Keratinocyte (primary cell): Measurements from ENCODE around the gene CRPPA. TPM values are rescaled to one million over a fixed set of nuclear protein-coding genes. Genes with fewer than 3 reads are reported as not detected.

Experiments used
- DNase-seq: peaks from one replicate; pipeline ENCODE4 v3.0.0-alpha.2; 2011; ENCODE audit warnings: low read depth, missing footprints, low spot score
- FAIRE-seq: peaks from 2 replicates; lab custom pipeline; 2011; peaks lifted over from hg19 to GRCh38; lab: Jason Lieb, UNC
- H2AFZ ChIP-seq: 2 replicates; pipeline ENCODE4 v1.6.0; 2012; ENCODE audit warnings: low read length, control low read depth, inconsistent platforms; ENCODE audit not compliant: control insufficient read depth
- H3K27ac ChIP-seq: 2 replicates; pipeline ENCODE4 v1.5.1; 2011; ENCODE audit warnings: low read length; ENCODE audit not compliant: control insufficient read depth, insufficient read depth
- H3K27me3 ChIP-seq: 3 replicates; pipeline ENCODE4 v1.6.0; 2011; ENCODE audit warnings: low read length; ENCODE audit not compliant: control insufficient read depth, insufficient read depth; ENCODE audit errors: extremely low read depth
- H3K36me3 ChIP-seq, 2 experiments: 2 replicates in 1 of 2; 3 replicates in 1 of 2; pipeline ENCODE4 v1.5.1; 2011; ENCODE audit warnings: low read length in 2 of 2, mild to moderate bottlenecking in 1 of 2; ENCODE audit not compliant: control insufficient read depth in 2 of 2, insufficient read depth in 2 of 2; ENCODE audit errors: extremely low read depth in 1 of 2
- H3K4me1 ChIP-seq: 3 replicates; pipeline ENCODE4 v1.5.1; 2011; ENCODE audit warnings: low read length; ENCODE audit not compliant: control insufficient read depth, insufficient read depth; ENCODE audit errors: extremely low read depth
- H3K4me2 ChIP-seq: 3 replicates; pipeline ENCODE4 v1.6.0; 2011; ENCODE audit warnings: low read depth, low read length; ENCODE audit not compliant: control insufficient read depth, insufficient read depth; ENCODE audit errors: extremely low read depth
- H3K4me3 ChIP-seq, 3 experiments: fragments of 200-600 bp in 1 of 3; sonication (generic) in 1 of 3; 2 replicates in 2 of 3; 3 replicates in 1 of 3; pipeline ENCODE4 v1.5.1; 2011 to 2016; ENCODE audit warnings: low read length in 3 of 3, mild to moderate bottlenecking in 3 of 3, control low read depth in 2 of 3, inconsistent platforms in 1 of 3, low read depth in 1 of 3, mixed read lengths in 1 of 3, mixed run types in 1 of 3, moderate library complexity in 1 of 3; ENCODE audit not compliant: control insufficient read depth in 2 of 3, insufficient read depth in 2 of 3; ENCODE audit errors: extremely low read depth in 1 of 3
- H3K79me2 ChIP-seq: 2 replicates; pipeline ENCODE4 v1.6.0; 2012; ENCODE audit warnings: low read length; ENCODE audit not compliant: control insufficient read depth, insufficient read depth
- H3K9ac ChIP-seq: 3 replicates; pipeline ENCODE4 v1.6.0; 2011; ENCODE audit warnings: low read length; ENCODE audit not compliant: control insufficient read depth, insufficient read depth; ENCODE audit errors: extremely low read depth
- H3K9me1 ChIP-seq: 3 replicates; pipeline ENCODE4 v1.6.0; 2011; ENCODE audit warnings: low read length; ENCODE audit not compliant: control insufficient read depth, insufficient read depth; ENCODE audit errors: extremely low read depth
- H3K9me3 ChIP-seq: 2 replicates; pipeline ENCODE4 v1.5.1; 2012; ENCODE audit warnings: low read depth, low read length; ENCODE audit not compliant: control insufficient read depth
- H4K20me1 ChIP-seq: 3 replicates; pipeline ENCODE4 v1.6.0; 2011; ENCODE audit warnings: low read length; ENCODE audit not compliant: control insufficient read depth, insufficient read depth; ENCODE audit errors: extremely low read depth
- CTCF ChIP-seq, 3 experiments: IDR thresholded peaks in 1 of 3; conservative IDR thresholded peaks in 1 of 3; optimal IDR thresholded peaks in 1 of 3; 2 replicates in 2 of 3; 3 replicates in 1 of 3; pipeline versions ENCODE3 to v1.5.1; 2011; ENCODE audit warnings: low read length in 3 of 3, mild to moderate bottlenecking in 3 of 3, moderate library complexity in 2 of 3, control low read depth in 1 of 3, inconsistent platforms in 1 of 3; ENCODE audit not compliant: insufficient read depth in 2 of 3; ENCODE audit errors: extremely low read depth in 1 of 3
- EZH2 ChIP-seq: IDR thresholded peaks from one replicate; pipeline ENCODE4 v1.6.1; 2012; ENCODE audit warnings: inconsistent platforms, mild to moderate bottlenecking, low read length, moderate library complexity
- dilution Hi-C: fragments of 300-500 bp; cut with MboI; formaldehyde crosslinking; loops from one replicate; pipeline ENCODE4 v1.7.0; 2020; ENCODE audit warnings: low sequenced_read_pairs; ENCODE audit not compliant: extremely low pct_ligation_motif_present
- polyA plus RNA-seq, 5 experiments: library from polyadenylated mRNA; depleted of rRNA in 3 of 5; stranded (reverse) in 3 of 5; stranded (forward) in 1 of 5; unstranded in 1 of 5; fragments of >200 nt; gene quantifications; 1 replicate in 1 of 5; 2 replicates in 3 of 5; 3 replicates in 1 of 5; pipeline versions ENCODE4 v1.2.1 to v1.2.3, GENCODE V29; 2011 to 2012; ENCODE audit warnings: missing spikeins in 2 of 5, low read depth in 1 of 5, low replicate concordance in 1 of 5

CRPPA gene
- polyA plus RNA-seq, 1 donor (not counting 4 experiments of a cell fraction or from before 2014, with no cell fraction given), result 0.51 TPM

- H3K79me2 ChIP-seq, result no peaks in the 10 kb centered on the region
- FAIRE-seq (no peak), DNase-seq (no peak)
- no peaks in the 10 kb centered on the region for H3K36me3 ChIP-seq
- H3K4me3 ChIP-seq, result no peak overlapping the region
- H3K9me1 ChIP-seq, result no peaks in the 10 kb centered on the region
- H3K27me3 ChIP-seq, result no peaks in the 10 kb centered on the region
- no peak overlapping the region for H2AFZ ChIP-seq
- TF ChIP-seq EZH2, result no peak
- H3K27ac ChIP-seq, result no peak overlapping the region
- H3K9ac ChIP-seq, result no peak overlapping the region
- H4K20me1 ChIP-seq, result no peaks in the 10 kb centered on the region
- H3K4me2 ChIP-seq, result no peak overlapping the region
- peaks cover 22% of the 10 kb centered on the region for H3K4me1 ChIP-seq
- no peaks in the 10 kb centered on the region for H3K9me3 ChIP-seq
- dilution Hi-C loops, result no loop called here
Measured at GRCh38 chr7:16417906-16418305, 3.4 kb downstream of the CRPPA start.

GRCh38 chr7:16416289-16417282 lies 4.8 kb downstream of the CRPPA start:
- Histone ChIP-seq H3K36me3 (no peaks in the 10 kb centered on the region), H3K9ac (no peak overlapping the region), H2AFZ (no peak overlapping the region), H3K79me2 (no peaks in the 10 kb centered on the region), H3K27ac (no peak overlapping the region), H3K4me3 (no peak overlapping the region), H3K27me3 (no peaks in the 10 kb centered on the region), H3K4me2 (no peak overlapping the region), H3K4me1 (peaks cover 16% of the 10 kb centered on the region), H4K20me1 (no peaks in the 10 kb centered on the region), H3K9me3 (no peaks in the 10 kb centered on the region), H3K9me1 (no peaks in the 10 kb centered on the region)
- TF ChIP-seq CTCF (optimal IDR thresholded peaks at IDR 0.05 in 1 of 3, IDR thresholded peaks at IDR 0.05 in 1 of 3, conservative IDR thresholded peaks at IDR 0.05 in 1 of 3; ENCODE audit: extremely low read depth in 1 of 3, insufficient read depth in 2 of 3, low read length in 3 of 3), result no peak
- TF ChIP-seq EZH2, result no peak
- DNase-seq, result no peak
- dilution Hi-C loops, result no loop called here
- FAIRE-seq, result peak; percentile 51
